A549 (cell line): ENCODE results near the gene FSCN2. TPM values are rescaled to one million over a fixed set of nuclear protein-coding genes. Genes with fewer than 3 reads are reported as not detected.

ENCODE experiments used
- CBX2 ChIP-seq: fragments of 200-600 bp; sonication (generic); IDR thresholded peaks from 2 replicates; pipeline ENCODE4 v1.6.1; 2016; ENCODE audit warnings: low read depth, mild to moderate bottlenecking, borderline replicate concordance
- CBX8 ChIP-seq: fragments of 200-600 bp; sonication (generic); IDR thresholded peaks from 2 replicates; pipeline ENCODE4 v1.6.1; 2016
- CHD2 ChIP-seq: fragments of 150-350 bp; IDR thresholded peaks from 2 replicates; pipeline ENCODE4 v1.6.1; 2014; ENCODE audit warnings: low read length; ENCODE audit not compliant: partially characterized antibody
- EHMT2 ChIP-seq: fragments of 200-600 bp; sonication (generic); IDR thresholded peaks from 2 replicates; pipeline ENCODE4 v1.6.1; 2016; ENCODE audit warnings: antibody characterized with exemption, low read depth, mild to moderate bottlenecking, moderate library complexity
- EP300 ChIP-seq, 2 experiments: fragments of >200 bp; sonication (Bioruptor Twin); formaldehyde crosslinking; IDR thresholded peaks; 2 replicates in 1 of 2; 3 replicates in 1 of 2; pipeline ENCODE4 v1.6.1; 2016 to 2017
- ESRRA ChIP-seq: fragments of 150-350 bp; IDR thresholded peaks from 2 replicates; pipeline ENCODE4 v1.6.1; 2014; ENCODE audit warnings: mild to moderate bottlenecking, low read length, borderline replicate concordance
- FOXS1 ChIP-seq: fragments of 250-450 bp; sonication (Bioruptor Pico); IDR thresholded peaks from 2 replicates; pipeline ENCODE4 v1.5.0; 2020; ENCODE audit warnings: mild to moderate bottlenecking, moderate library complexity
- GATA3 ChIP-seq: IDR thresholded peaks from 2 replicates; pipeline ENCODE4 v1.6.1; 2012; ENCODE audit warnings: borderline replicate concordance
- JUN ChIP-seq, 2 experiments: fragments of >200 bp; sonication (Bioruptor Twin); formaldehyde crosslinking; IDR thresholded peaks; 2 replicates in 1 of 2; 3 replicates in 1 of 2; pipeline ENCODE4 v1.6.1; 2016 to 2017
- JUNB ChIP-seq: fragments of >200 bp; sonication (Bioruptor Twin); formaldehyde crosslinking; IDR thresholded peaks from 2 replicates; pipeline ENCODE4 v1.6.1; 2016
- MAZ ChIP-seq: fragments of 150-350 bp; IDR thresholded peaks from 2 replicates; pipeline ENCODE4 v1.6.1; 2014; ENCODE audit warnings: antibody characterized with exemption, low read depth, low read length, borderline replicate concordance
- MYC ChIP-seq: IDR thresholded peaks from 2 replicates; pipeline ENCODE4 v1.6.1; 2012; ENCODE audit warnings: mild to moderate bottlenecking, inconsistent platforms, low read length, improper control_type of control experiment, borderline replicate concordance
- NR3C1 ChIP-seq: fragments of >200 bp; sonication (Bioruptor Twin); formaldehyde crosslinking; IDR thresholded peaks from 3 replicates; pipeline ENCODE4 v1.6.1; 2017
- POLR2AphosphoS2 ChIP-seq: conservative IDR thresholded peaks from 2 replicates; pipeline ENCODE4 v1.6.1; 2012; ENCODE audit warnings: low read length, improper control_type of control experiment, inconsistent platforms
- RAD21 ChIP-seq, 2 experiments: fragments of >200 bp in 1 of 2; sonication (Bioruptor Twin) in 1 of 2; formaldehyde crosslinking in 1 of 2; IDR thresholded peaks in 1 of 2; conservative IDR thresholded peaks in 1 of 2; 2 replicates in 1 of 2; 3 replicates in 1 of 2; pipeline ENCODE4 v1.6.1; 2012 to 2018; ENCODE audit warnings: inconsistent platforms in 1 of 2
- RARB ChIP-seq: fragments of 250-450 bp; sonication (Bioruptor Pico); IDR thresholded peaks from 2 replicates; pipeline ENCODE4 v1.8.0; 2021; ENCODE audit warnings: mild to moderate bottlenecking, moderate library complexity
- RCOR1 ChIP-seq: fragments of 150-350 bp; IDR thresholded peaks from 2 replicates; pipeline ENCODE4 v1.6.1; 2014; ENCODE audit warnings: antibody characterized with exemption, low read length, low read depth
- RNF2 ChIP-seq: fragments of 200-600 bp; sonication (generic); IDR thresholded peaks from 2 replicates; pipeline ENCODE4 v1.6.1; 2016; ENCODE audit warnings: low read depth, mild to moderate bottlenecking, antibody characterized with exemption, moderate library complexity, borderline replicate concordance
- TFCP2L1 ChIP-seq: fragments of 250-450 bp; sonication (Bioruptor Pico); IDR thresholded peaks from 2 replicates; pipeline ENCODE4 v1.5.0; 2021; ENCODE audit warnings: mild to moderate bottlenecking
- polyA plus RNA-seq, 4 experiments: library from polyadenylated mRNA; depleted of rRNA in 3 of 4; stranded (reverse); fragments of >200 nt; fragmentation: RNase III in 1 of 4; extraction: RNeasy Plus Mini Kit Qiagen cat#74134 plus additional on column Dnase treatment in 1 of 4; gene quantifications; 2 replicates in 3 of 4; 3 replicates in 1 of 4; pipeline ENCODE4 v1.2.3, GENCODE V29; 2011 to 2017
- TF ChIP-seq, protein P1 (sequence below): fragments of >200 bp; sonication (Bioruptor Twin); formaldehyde crosslinking; IDR thresholded peaks from 3 replicates; pipeline ENCODE4 v1.6.1; 2016
- TF ChIP-seq, protein P2 (sequence below): fragments of 250-450 bp; sonication (Bioruptor Pico); IDR thresholded peaks from 2 replicates; pipeline ENCODE4 v1.5.0; 2020; ENCODE audit warnings: low read depth, mild to moderate bottlenecking, moderate library complexity
- TF ChIP-seq, protein P3 (sequence below): fragments of >200 bp; sonication (Bioruptor Twin); formaldehyde crosslinking; IDR thresholded peaks from 2 replicates; pipeline ENCODE4 v1.6.1; 2016
- TF ChIP-seq, protein P4 (sequence below): IDR thresholded peaks from 2 replicates; pipeline ENCODE4 v1.6.1; 2012; ENCODE audit warnings: low read depth, borderline replicate concordance
- TF ChIP-seq, protein P5 (sequence below): fragments of 150-350 bp; IDR thresholded peaks from 2 replicates; pipeline ENCODE4 v1.6.1; 2014; ENCODE audit warnings: low read depth, mild to moderate bottlenecking, low read length

Gene FSCN2
- polyA plus RNA-seq, 2 of the 4 experiments (the other 2 are of a cell fraction), result 0.84 to 1.3 TPM

DNA sequence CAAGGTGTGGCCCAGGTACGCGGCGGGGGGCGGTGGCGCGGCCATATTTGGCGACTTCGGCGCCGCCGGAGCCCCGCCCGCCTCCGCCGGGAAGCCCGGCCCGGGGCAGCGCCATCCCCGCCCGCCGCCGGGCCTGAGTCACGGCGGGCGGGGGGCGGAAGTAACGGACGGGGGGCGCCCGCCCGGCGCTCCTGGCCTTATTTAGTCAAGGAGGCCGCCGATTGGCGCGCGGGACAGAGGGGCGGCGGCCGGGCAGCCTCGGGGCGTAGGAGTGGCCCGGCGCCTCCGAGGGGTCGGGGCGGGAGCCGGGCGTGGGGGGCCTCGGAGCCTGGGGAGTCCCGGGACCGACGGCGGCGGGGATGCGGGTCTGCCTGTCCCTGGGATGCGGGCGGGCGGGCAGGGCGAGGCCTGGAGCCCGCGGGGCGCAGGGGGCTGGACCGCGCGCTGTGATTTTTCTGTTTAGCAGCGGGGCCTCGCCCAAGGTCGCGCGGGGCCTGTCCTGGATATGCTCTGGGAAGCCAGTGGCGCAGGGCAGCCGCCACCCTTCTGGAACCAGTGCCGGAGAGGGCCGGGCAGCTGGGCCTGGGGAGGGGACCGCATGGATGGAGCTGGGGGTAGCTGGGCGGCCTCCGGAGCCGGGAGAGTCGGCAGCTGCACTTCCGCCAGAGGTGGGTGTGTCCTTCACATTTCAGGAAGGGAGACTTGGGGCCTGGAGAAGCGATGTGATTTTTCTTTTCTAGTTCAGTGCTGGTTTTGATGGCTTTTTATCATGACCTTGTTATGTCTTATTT is 13.2 kb upstream of the FSCN2 start (continued):
- TF ChIP-seq TFCP2L1 (CRISPR knock-in tag) (peak; percentile 55; the same call in 1 of the 2 replicates), FOXS1 (CRISPR knock-in tag) (no peak), JUNB (no peak), CHD2 (no peak), EP300 (IDR thresholded peaks at IDR 0.05) (peak in 1 of 2 experiments; percentile 22; a peak in 1 of 5 replicates), RARB (CRISPR knock-in tag) (no peak), MAZ (no peak; the same call in 1 of the 2 replicates), GATA3 (no peak), EHMT2 (no peak), ESRRA (no peak), CBX2 (no peak), RNF2 (no peak), MYC (peak; percentile 91), JUN (IDR thresholded peaks at IDR 0.05) (peak; percentile 71 to 90; a peak in 4 of 5 replicates), NR3C1 (no peak), POLR2AphosphoS2 (no peak; the same call in 1 of the 2 replicates), RCOR1 (no peak), RAD21 (conservative IDR thresholded peaks at IDR 0.05 in 1 of 2, IDR thresholded peaks at IDR 0.05 in 1 of 2) (no peak), CBX8 (no peak)
- TF ChIP-seq, protein P1, sequence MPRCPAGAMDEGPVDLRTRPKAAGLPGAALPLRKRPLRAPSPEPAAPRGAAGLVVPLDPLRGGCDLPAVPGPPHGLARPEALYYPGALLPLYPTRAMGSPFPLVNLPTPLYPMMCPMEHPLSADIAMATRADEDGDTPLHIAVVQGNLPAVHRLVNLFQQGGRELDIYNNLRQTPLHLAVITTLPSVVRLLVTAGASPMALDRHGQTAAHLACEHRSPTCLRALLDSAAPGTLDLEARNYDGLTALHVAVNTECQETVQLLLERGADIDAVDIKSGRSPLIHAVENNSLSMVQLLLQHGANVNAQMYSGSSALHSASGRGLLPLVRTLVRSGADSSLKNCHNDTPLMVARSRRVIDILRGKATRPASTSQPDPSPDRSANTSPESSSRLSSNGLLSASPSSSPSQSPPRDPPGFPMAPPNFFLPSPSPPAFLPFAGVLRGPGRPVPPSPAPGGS, result 0 out of 3 replicates have a peak, but pooled peaks have one; percentile 18
- TF ChIP-seq, protein P2, sequence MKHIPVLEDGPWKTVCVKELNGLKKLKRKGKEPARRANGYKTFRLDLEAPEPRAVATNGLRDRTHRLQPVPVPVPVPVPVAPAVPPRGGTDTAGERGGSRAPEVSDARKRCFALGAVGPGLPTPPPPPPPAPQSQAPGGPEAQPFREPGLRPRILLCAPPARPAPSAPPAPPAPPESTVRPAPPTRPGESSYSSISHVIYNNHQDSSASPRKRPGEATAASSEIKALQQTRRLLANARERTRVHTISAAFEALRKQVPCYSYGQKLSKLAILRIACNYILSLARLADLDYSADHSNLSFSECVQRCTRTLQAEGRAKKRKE, result no peak
- TF ChIP-seq, protein P3, sequence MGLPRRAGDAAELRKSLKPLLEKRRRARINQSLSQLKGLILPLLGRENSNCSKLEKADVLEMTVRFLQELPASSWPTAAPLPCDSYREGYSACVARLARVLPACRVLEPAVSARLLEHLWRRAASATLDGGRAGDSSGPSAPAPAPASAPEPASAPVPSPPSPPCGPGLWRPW, result no peak
- TF ChIP-seq, protein P4, sequence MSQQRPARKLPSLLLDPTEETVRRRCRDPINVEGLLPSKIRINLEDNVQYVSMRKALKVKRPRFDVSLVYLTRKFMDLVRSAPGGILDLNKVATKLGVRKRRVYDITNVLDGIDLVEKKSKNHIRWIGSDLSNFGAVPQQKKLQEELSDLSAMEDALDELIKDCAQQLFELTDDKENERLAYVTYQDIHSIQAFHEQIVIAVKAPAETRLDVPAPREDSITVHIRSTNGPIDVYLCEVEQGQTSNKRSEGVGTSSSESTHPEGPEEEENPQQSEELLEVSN, result no peak
- TF ChIP-seq, protein P5, sequence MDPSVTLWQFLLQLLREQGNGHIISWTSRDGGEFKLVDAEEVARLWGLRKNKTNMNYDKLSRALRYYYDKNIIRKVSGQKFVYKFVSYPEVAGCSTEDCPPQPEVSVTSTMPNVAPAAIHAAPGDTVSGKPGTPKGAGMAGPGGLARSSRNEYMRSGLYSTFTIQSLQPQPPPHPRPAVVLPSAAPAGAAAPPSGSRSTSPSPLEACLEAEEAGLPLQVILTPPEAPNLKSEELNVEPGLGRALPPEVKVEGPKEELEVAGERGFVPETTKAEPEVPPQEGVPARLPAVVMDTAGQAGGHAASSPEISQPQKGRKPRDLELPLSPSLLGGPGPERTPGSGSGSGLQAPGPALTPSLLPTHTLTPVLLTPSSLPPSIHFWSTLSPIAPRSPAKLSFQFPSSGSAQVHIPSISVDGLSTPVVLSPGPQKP, result no peak
- TF ChIP-seq, all 56 proteins: peak for 12
